Endothelial cell of umbilical vein (primary cell): Measurements from ENCODE around the gene TMEM161A. TPM values are rescaled to one million over a fixed set of nuclear protein-coding genes. Genes with fewer than 3 reads are reported as not detected.

Experiments used
- BruUV-seq: library from RNA; stranded (reverse); fragments of 400-500 nt; replicated peaks from 2 replicates; lab custom pipeline; 2021; lab: Mats Ljungman, UMichigan
- CTCF ChIA-PET: fragments of 300-600, 350-600 bp; sonication (Branson Sonifier 250); formaldehyde crosslinking; loops from one replicate; lab custom pipeline; 2021; ENCODE audit warnings: antibody characterized with exemption, inconsistent platforms; lab: Charles Lee
- POLR2A ChIA-PET: fragments of 300-600, 350-600 bp; sonication (Branson Sonifier 250); formaldehyde crosslinking; loops from one replicate; lab custom pipeline; 2021; ENCODE audit warnings: antibody characterized with exemption, inconsistent platforms; lab: Charles Lee
- DNase-seq: peaks from one replicate; pipeline ENCODE4 v3.0.0-alpha.2; 2011; ENCODE audit warnings: low read depth, low spot score
- FAIRE-seq: peaks from 2 replicates; lab custom pipeline; 2011; peaks lifted over from hg19 to GRCh38; lab: Jason Lieb, UNC
- H2AFZ ChIP-seq: 2 replicates; pipeline ENCODE4 v1.6.0; 2012; ENCODE audit warnings: low read depth, low read length, control low read depth, inconsistent platforms
- H3K27ac ChIP-seq: 2 replicates; pipeline ENCODE4 v1.5.1; 2011; ENCODE audit warnings: low read depth, mild to moderate bottlenecking, control low read depth, low read length, moderate library complexity; ENCODE audit not compliant: insufficient read depth
- H3K27me3 ChIP-seq, 2 experiments: 2 replicates each; pipeline versions ENCODE4 v1.6.0 to v1.6.1; 2011; ENCODE audit warnings: low read length in 2 of 2, mixed read lengths in 1 of 2; ENCODE audit not compliant: control insufficient read depth in 2 of 2, insufficient read depth in 2 of 2
- H3K36me3 ChIP-seq, 2 experiments: 2 replicates in 1 of 2; 3 replicates in 1 of 2; pipeline ENCODE4 v1.5.1; 2011; ENCODE audit warnings: low read length in 2 of 2, mild to moderate bottlenecking in 1 of 2, moderate library complexity in 1 of 2; ENCODE audit not compliant: control insufficient read depth in 2 of 2, insufficient read depth in 2 of 2; ENCODE audit errors: extremely low read depth in 1 of 2
- H3K4me1 ChIP-seq: 3 replicates; pipeline ENCODE4 v1.5.1; 2011; ENCODE audit warnings: mild to moderate bottlenecking, low read length; ENCODE audit not compliant: control insufficient read depth, insufficient read depth; ENCODE audit errors: extremely low read depth
- H3K4me2 ChIP-seq: 2 replicates; pipeline ENCODE4 v1.6.1; 2011; ENCODE audit warnings: low read length, control low read depth, mixed read lengths; ENCODE audit not compliant: insufficient read depth
- H3K4me3 ChIP-seq, 3 experiments: fragments of 200-600 bp in 1 of 3; sonication (generic), shearing (Covaris generic) in 1 of 3; replicated peaks in 1 of 3; 2 replicates each; pipeline ENCODE4 v1.5.1; 2011 to 2016; ENCODE audit warnings: control low read depth in 3 of 3, low read length in 3 of 3, mild to moderate bottlenecking in 2 of 3, inconsistent platforms in 1 of 3, low read depth in 1 of 3, moderate library complexity in 1 of 3; ENCODE audit not compliant: insufficient read depth in 1 of 3
- H3K79me2 ChIP-seq: 2 replicates; pipeline ENCODE4 v1.6.0; 2012; ENCODE audit warnings: low read length, inconsistent platforms; ENCODE audit not compliant: control insufficient read depth, insufficient read depth
- H3K9ac ChIP-seq: replicated peaks from 2 replicates; pipeline ENCODE3; 2011; ENCODE audit warnings: low read length, control low read depth; ENCODE audit not compliant: insufficient read depth; ENCODE audit errors: extremely low read depth
- H3K9me1 ChIP-seq: replicated peaks from 3 replicates; pipeline ENCODE4 v1.6.0; 2011; ENCODE audit warnings: mild to moderate bottlenecking, low read length; ENCODE audit not compliant: control insufficient read depth, insufficient read depth; ENCODE audit errors: extremely low read depth
- H3K9me3 ChIP-seq: replicated peaks from 2 replicates; pipeline ENCODE4 v1.5.1; 2012; ENCODE audit warnings: low read length, inconsistent platforms; ENCODE audit not compliant: control insufficient read depth, insufficient read depth
- H4K20me1 ChIP-seq: replicated peaks from 2 replicates; pipeline ENCODE3; 2011; ENCODE audit warnings: mild to moderate bottlenecking, low read length; ENCODE audit not compliant: control insufficient read depth, insufficient read depth; ENCODE audit errors: extremely low read depth
- EZH2 ChIP-seq: IDR thresholded peaks from 2 replicates; pipeline ENCODE4 v1.6.1; 2012; ENCODE audit warnings: borderline replicate concordance, low read depth, mild to moderate bottlenecking, moderate library complexity, low read length, inconsistent platforms; ENCODE audit not compliant: severe bottlenecking
- FOS ChIP-seq: IDR thresholded peaks from 2 replicates; pipeline ENCODE4 v1.6.1; 2011; ENCODE audit warnings: mild to moderate bottlenecking, low read length, moderate library complexity, borderline replicate concordance; ENCODE audit not compliant: insufficient read depth
- GATA2 ChIP-seq: IDR thresholded peaks from 2 replicates; pipeline ENCODE4 v1.7.0; 2011; ENCODE audit warnings: low read depth, mild to moderate bottlenecking, moderate library complexity, mixed read lengths, low read length; ENCODE audit not compliant: insufficient read length, insufficient read depth
- JUN ChIP-seq: IDR thresholded peaks from 2 replicates; pipeline ENCODE4 v1.6.1; 2011; ENCODE audit warnings: borderline replicate concordance, low read depth; ENCODE audit not compliant: insufficient read length, insufficient read depth
- MYC ChIP-seq: IDR thresholded peaks from one replicate; pipeline ENCODE4 v1.6.1; 2011; ENCODE audit warnings: mild to moderate bottlenecking, low read depth, low read length
- POLR2A ChIP-seq: IDR thresholded peaks from 2 replicates; pipeline ENCODE4 v1.6.1; 2012; ENCODE audit warnings: low read depth, mild to moderate bottlenecking, control low read depth, low read length
- POLR2AphosphoS5 ChIP-seq: IDR thresholded peaks from 2 replicates; pipeline ENCODE4 v1.6.1; 2012; ENCODE audit warnings: low read depth, mild to moderate bottlenecking, control low read depth, low read length, moderate library complexity; ENCODE audit not compliant: insufficient read depth
- dilution Hi-C: fragments of 300-500 bp; cut with MboI; formaldehyde crosslinking; loops from one replicate; pipeline ENCODE4 v1.15.0; 2019; ENCODE audit warnings: low sequenced_read_pairs; ENCODE audit not compliant: extremely low pct_ligation_motif_present
- intact Hi-C: fragments of 100-400 bp; cut with micrococcal nuclease; formaldehyde crosslinking; loops from one replicate; pipeline ENCODE4 v1.10.0; 2022
- polyA plus RNA-seq, 4 experiments: library from polyadenylated mRNA; depleted of rRNA in 3 of 4; stranded (reverse) in 3 of 4; unstranded in 1 of 4; fragments of >200 nt; gene quantifications; 2 replicates each; pipeline versions ENCODE4 v1.2.1 to v1.2.3, GENCODE V29; 2011 to 2012; ENCODE audit warnings: missing spikeins in 1 of 4
- total RNA-seq: library from RNA; stranded (reverse); gene quantifications from 2 replicates; pipeline ENCODE4 v1.2.3, GENCODE V29; 2021
- TF ChIP-seq, protein P1 (sequence below), 2 donors: IDR thresholded peaks; 1 replicate in 1 of 2; 2 replicates in 1 of 2; pipeline ENCODE4 v1.5.1; 2011; ENCODE audit warnings: low read length in 2 of 2, mild to moderate bottlenecking in 2 of 2, moderate library complexity in 2 of 2, control low read depth in 1 of 2, inconsistent platforms in 1 of 2, low read depth in 1 of 2; ENCODE audit not compliant: insufficient read depth in 1 of 2; ENCODE audit errors: extremely low read depth in 1 of 2
- TF ChIP-seq, protein P2 (sequence below): IDR thresholded peaks from 2 replicates; pipeline ENCODE4 v1.6.1; 2011; ENCODE audit not compliant: insufficient read depth, insufficient read length

TMEM161A gene
- total and polyA plus RNA-seq, 2 donors (not counting 3 experiments of a cell fraction or from before 2014, with no cell fraction given) = 24.1 to 54.9 TPM

DNA sequence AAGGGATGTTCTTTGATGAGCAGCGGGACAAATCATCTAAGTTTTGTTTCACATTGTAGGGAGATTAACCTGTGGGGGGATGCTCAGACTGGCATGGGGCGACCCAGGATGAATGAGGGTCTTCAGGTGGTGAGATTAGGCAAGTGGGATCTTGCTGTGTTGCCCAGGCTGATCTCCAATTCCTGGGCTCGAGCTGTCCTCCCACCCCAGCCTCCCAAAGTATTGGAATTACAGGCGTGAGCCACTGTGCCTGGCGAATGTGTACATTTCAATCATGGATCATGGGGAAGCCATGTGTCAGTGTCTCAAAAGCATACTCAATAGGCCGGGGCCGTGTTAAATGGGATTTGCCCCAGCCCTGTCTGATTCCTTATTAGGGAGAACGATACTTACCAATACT lies 66.4 kb downstream of the TMEM161A start:
- Histone ChIP-seq H3K36me3 (no peaks in the 10 kb centered on the region), H3K27ac (no peak overlapping the region), H3K9me1 (no peaks in the 10 kb centered on the region), H3K9me3 (no peaks in the 10 kb centered on the region), H3K79me2 (no peaks in the 10 kb centered on the region), H3K4me2 (no peak overlapping the region), H2AFZ (no peak overlapping the region), H3K4me1 (no peaks in the 10 kb centered on the region), H3K4me3 (no peak overlapping the region), H3K9ac (no peak overlapping the region), H3K27me3 (no peaks in the 10 kb centered on the region), H4K20me1 (no peaks in the 10 kb centered on the region)
- no peak for DNase-seq
- ChIA-PET CTCF (no interaction called here), POLR2A (no interaction called here)
- intact Hi-C loops = no loop called here
- no TSS peak for BruUV-seq
- dilution Hi-C loops = no loop called here
- TF ChIP-seq POLR2AphosphoS5 (no peak), MYC (no peak), EZH2 (no peak), GATA2 (no peak), POLR2A (no peak), JUN (no peak), FOS (no peak)
- TF ChIP-seq, protein P1, sequence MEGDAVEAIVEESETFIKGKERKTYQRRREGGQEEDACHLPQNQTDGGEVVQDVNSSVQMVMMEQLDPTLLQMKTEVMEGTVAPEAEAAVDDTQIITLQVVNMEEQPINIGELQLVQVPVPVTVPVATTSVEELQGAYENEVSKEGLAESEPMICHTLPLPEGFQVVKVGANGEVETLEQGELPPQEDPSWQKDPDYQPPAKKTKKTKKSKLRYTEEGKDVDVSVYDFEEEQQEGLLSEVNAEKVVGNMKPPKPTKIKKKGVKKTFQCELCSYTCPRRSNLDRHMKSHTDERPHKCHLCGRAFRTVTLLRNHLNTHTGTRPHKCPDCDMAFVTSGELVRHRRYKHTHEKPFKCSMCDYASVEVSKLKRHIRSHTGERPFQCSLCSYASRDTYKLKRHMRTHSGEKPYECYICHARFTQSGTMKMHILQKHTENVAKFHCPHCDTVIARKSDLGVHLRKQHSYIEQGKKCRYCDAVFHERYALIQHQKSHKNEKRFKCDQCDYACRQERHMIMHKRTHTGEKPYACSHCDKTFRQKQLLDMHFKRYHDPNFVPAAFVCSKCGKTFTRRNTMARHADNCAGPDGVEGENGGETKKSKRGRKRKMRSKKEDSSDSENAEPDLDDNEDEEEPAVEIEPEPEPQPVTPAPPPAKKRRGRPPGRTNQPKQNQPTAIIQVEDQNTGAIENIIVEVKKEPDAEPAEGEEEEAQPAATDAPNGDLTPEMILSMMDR (IDR thresholded peaks at IDR 0.05; ENCODE audit: extremely low read depth in 1 of 2, insufficient read depth in 1 of 2, low read depth in 1 of 2, low read length in 2 of 2) = no peak
- TF ChIP-seq, protein P2, sequence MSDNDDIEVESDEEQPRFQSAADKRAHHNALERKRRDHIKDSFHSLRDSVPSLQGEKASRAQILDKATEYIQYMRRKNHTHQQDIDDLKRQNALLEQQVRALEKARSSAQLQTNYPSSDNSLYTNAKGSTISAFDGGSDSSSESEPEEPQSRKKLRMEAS = no peak
- FAIRE-seq = no peak

Other genes starting within 250 kb of the TMEM161A start
- 3.0 and 4.0 TPM in 2 replicates for gene CERS1, start 242.3 kb downstream of the TMEM161A start, total RNA-seq
- gene CERS1, start 242.3 kb downstream of the TMEM161A start, polyA plus RNA-seq = 8.5 and 11.0 TPM in 2 replicates
- 239 and 252 TPM in 2 replicates for gene COPE, start 219.1 kb downstream of the TMEM161A start, total RNA-seq
- 407 and 557 TPM in 2 replicates for gene COPE, start 219.1 kb downstream of the TMEM161A start, polyA plus RNA-seq
- 47.7 and 51.9 TPM in 2 replicates for gene DDX49, start 218.8 kb downstream of the TMEM161A start, total RNA-seq
- 60.1 and 61.8 TPM in 2 replicates for gene DDX49, start 218.8 kb downstream of the TMEM161A start, polyA plus RNA-seq
- gene HOMER3, start 197.3 kb downstream of the TMEM161A start, total RNA-seq = 131 and 139 TPM in 2 replicates
- gene HOMER3, start 197.3 kb downstream of the TMEM161A start, polyA plus RNA-seq = 180 and 184 TPM in 2 replicates
- gene SUGP2, start 105.0 kb downstream of the TMEM161A start, total RNA-seq = 74.4 and 79.7 TPM in 2 replicates
- 43.3 and 44.6 TPM in 2 replicates for gene SUGP2, start 105.0 kb downstream of the TMEM161A start, polyA plus RNA-seq
- 35.4 and 44.7 TPM in 2 replicates for gene ARMC6, start 104.9 kb downstream of the TMEM161A start, total RNA-seq
- gene ARMC6, start 104.9 kb downstream of the TMEM161A start, polyA plus RNA-seq = 33.9 and 42.4 TPM in 2 replicates
- 6.2 and 8.2 TPM in 2 replicates for gene SLC25A42, start 74.5 kb downstream of the TMEM161A start, total RNA-seq
- 6.3 and 7.2 TPM in 2 replicates for gene SLC25A42, start 74.5 kb downstream of the TMEM161A start, polyA plus RNA-seq
- gene MEF2B, start 31.8 kb upstream of the TMEM161A start, total RNA-seq = 1.2 and 1.3 TPM in 2 replicates
- gene MEF2B, start 31.8 kb upstream of the TMEM161A start, polyA plus RNA-seq = 0.52 and 0.65 TPM in 2 replicates
- gene BORCS8, start 53.7 kb upstream of the TMEM161A start, total RNA-seq = 35.6 and 45.8 TPM in 2 replicates
- gene BORCS8, start 53.7 kb upstream of the TMEM161A start, polyA plus RNA-seq = 37.4 and 49.7 TPM in 2 replicates
- gene RFXANK, start 53.8 kb upstream of the TMEM161A start, total RNA-seq = 105 and 118 TPM in 2 replicates
- 124 and 146 TPM in 2 replicates for gene RFXANK, start 53.8 kb upstream of the TMEM161A start, polyA plus RNA-seq
- 16.6 and 17.5 TPM in 2 replicates for gene NR2C2AP, start 64.9 kb upstream of the TMEM161A start, total RNA-seq
- gene NR2C2AP, start 64.9 kb upstream of the TMEM161A start, polyA plus RNA-seq = 11.9 and 13.4 TPM in 2 replicates
- gene NCAN, start 73.5 kb upstream of the TMEM161A start, total RNA-seq = not detected in 2 replicates
- gene NCAN, start 73.5 kb upstream of the TMEM161A start, polyA plus RNA-seq = not detected in 2 replicates
- not detected in 2 replicates for gene TM6SF2, start 134.8 kb upstream of the TMEM161A start, total RNA-seq
- 0.10 and 0.21 TPM in 2 replicates for gene TM6SF2, start 134.8 kb upstream of the TMEM161A start, polyA plus RNA-seq
- gene SUGP1, start 182.0 kb upstream of the TMEM161A start, total RNA-seq = 59.9 and 64.7 TPM in 2 replicates
- 38.2 and 41.0 TPM in 2 replicates for gene SUGP1, start 182.0 kb upstream of the TMEM161A start, polyA plus RNA-seq
- gene MAU2, start 182.4 kb upstream of the TMEM161A start, total RNA-seq = 57.3 and 70.0 TPM in 2 replicates
- 36.9 and 43.4 TPM in 2 replicates for gene MAU2, start 182.4 kb upstream of the TMEM161A start, polyA plus RNA-seq